OCI-LY1 (cell line): Measurements from ENCODE around the gene LIN54.

Experiments used
- CTCF ChIP-seq: fragments of 200-600 bp; sonication (generic), shearing (Covaris generic); IDR thresholded peaks from 2 replicates; pipeline ENCODE4 v1.5.1; 2017; ENCODE audit warnings: mild to moderate bottlenecking, antibody characterized with exemption, low read length, moderate library complexity, mixed read lengths
- EZH2 ChIP-seq: fragments of 200-600 bp; sonication (generic), shearing (Covaris generic); IDR thresholded peaks from 2 replicates; pipeline ENCODE4 v1.8.0; 2017; ENCODE audit warnings: borderline replicate concordance, mixed run types, mild to moderate bottlenecking, antibody characterized with exemption, low read length, moderate library complexity, mixed read lengths

- no peak for TF ChIP-seq EZH2
- TF ChIP-seq CTCF: no peak
These were observed 15.8 kb downstream of the LIN54 start for GRCh38 chr4:82994834-82995233.
